CD4-positive, alpha-beta T cell treated with Interleukin-2 at 100 ng/mL for 4 hours (primary cell): ENCODE data around the gene N4BP2L1.

Source experiments
- DNase-seq: peaks from one replicate; pipeline ENCODE4 v3.0.0-alpha.2; 2020; ENCODE audit warnings: low spot score

Gene N4BP2L1

DNA sequence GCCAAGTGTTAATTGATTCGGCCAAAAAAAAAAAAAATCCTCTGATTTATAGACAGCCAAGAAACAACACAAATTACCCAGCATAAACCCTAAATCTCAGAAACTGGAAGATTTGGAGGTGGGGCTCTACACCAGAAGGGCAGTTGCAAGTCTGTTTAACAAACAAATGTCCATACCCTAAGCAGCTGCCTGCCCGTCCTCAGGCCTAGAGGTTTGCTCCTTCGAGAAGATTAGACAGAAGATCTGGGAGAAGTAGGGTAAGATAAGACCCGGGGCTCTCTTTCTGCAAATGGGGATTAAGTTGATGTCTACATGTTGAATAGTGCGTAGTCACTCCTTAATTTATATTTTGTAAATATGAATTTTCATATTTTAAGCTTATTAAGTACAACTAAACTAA, 3.4 kb upstream of the N4BP2L1 start:
- DNase-seq: no peak

DNA sequence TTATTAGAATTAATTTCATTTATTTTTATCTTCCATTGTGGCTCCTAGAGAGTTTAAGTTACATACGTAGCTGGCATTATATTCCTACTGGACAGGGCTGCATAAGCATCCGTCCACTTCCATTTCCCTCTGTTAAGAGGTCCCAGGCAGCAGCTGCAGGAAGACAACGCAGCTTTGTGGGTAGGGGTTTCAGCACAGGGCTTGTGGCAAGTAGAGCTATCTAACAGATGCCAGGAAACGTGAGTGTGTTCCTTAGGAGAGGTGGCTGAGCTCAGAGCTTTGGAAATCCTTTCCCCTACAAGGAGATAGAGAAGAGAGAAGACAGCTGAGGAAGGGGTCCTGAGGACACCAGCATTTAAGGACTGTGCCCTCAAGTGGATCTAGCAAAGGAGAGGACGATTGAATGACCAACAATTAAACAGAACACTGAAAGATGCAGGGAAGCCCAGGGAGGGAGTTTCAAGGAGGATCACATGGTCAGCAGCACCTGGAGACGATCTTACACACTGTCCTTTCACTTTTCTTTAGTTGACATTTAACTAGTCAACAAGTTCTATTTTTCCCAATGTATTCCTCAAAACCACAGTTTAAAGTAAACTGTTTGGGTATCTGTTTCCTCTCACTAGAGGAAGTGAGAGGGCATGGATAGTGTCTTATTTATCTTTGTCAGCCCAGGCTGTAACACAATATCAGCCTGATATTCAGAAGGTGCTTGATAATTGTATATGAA, 2.3 kb upstream of the N4BP2L1 start:
- no peak for DNase-seq

- DNase-seq: no peak
These were observed 1.5 kb upstream of the N4BP2L1 start for GRCh38 chr13:32429433-32429909.

DNA sequence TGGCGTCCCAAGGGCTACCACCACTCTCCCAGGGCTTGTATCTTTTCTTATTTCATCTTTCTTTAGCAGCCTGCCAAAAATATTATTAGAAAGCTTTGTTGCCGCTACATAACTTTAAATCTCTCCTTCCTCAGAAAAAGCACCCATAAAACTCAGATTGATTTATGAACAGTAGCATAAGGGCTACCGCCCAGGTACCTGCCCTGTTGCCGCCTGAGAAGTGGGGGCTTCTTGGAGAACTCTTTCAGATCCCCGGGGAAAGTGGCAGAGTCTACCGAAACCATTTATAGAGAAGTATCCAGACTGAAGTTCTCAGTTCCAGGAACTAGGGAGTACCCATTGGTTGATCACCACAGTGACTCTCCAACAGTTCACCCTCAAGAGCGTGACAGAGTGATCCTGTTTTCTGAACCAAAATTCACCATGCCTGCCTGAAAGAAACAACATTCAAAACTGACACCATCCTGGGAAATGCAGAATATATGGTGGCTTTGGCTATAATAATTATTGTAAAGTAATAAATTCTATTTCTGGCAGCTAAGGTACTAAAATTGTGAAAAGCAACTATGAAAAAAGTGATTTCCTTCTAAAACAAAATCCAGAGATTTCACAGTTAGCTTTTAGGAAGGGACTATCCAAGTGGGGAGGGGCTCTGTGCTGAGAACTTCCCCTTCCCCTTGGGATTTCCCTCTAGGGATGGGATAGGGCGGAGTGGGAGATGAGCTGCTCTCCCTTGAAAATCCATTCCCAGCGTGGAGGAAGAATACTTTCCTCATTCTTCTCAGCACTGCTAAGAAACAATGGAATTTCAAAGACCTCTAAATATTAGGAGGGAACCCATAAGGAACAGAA, 877 bp upstream of the N4BP2L1 start:
- peak; percentile 27 for DNase-seq

DNA sequence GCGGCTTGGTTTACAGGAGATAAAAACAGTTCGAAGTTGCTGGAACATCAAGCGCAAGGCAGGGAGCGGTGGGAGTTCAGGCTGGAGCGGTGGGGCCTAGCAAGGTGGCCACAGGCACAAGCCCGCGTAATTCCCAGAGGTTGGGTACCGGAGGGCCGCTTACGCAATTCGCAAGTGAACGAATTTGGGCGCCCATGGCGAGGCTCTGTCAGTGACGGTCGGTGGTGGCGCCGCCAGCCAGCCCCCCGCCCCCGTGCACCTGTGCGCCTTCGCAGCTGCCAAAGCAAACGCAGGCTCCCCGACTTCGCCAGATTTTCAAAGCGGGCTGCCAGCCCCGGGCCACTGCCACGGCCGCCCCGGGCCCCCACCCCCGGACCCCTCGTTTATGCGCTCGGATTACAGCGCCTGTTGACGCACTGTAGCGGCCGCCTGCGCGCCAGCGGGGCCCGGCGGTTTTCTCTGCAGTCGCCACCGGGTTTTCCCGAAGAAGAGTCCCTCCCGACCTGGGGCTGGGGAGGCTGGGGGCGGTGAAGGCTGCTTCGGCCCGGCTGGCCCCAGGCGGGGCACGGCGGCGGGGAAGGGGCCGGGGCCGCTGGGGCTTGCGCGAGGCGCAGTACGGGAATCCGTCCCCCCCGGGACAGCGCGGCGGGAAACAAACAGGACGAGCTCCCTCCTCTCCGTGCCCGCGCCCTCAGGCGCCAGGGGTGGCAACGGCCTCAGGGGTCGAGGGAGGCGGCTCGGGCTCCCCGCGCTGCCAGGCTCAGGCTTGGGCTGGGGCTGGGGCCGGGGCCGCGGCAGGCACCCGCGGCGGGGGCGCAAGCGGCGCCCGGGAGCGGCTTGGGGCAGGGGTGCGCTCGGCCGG, 709 bp downstream of the N4BP2L1 start:
- DNase-seq: peak; percentile 43

- peak; percentile 74 for DNase-seq
These were observed 1.5 kb downstream of the N4BP2L1 start for GRCh38 chr13:32426191-32426989.

DNA sequence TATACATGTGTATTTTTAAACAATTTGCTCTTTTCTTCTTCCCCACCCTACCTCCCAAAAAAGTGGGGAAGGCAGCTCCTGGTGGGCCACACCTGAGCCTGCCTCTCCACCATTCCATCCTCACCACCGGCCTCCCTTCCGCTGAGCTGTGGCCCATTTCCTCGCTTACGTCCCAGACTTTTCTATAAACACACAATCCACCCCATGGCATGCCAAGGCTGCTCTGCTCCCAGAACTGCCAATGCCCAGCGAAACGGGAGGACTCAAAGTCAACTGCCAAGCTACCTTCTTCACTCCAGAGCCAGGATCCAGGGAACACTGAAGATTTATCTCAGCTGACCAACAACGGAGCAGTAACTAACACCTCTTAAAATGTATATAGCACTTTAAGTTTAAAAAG, 2.8 kb downstream of the N4BP2L1 start:
- DNase-seq: no peak

GRCh38 chr13:32423592-32423991, 4.3 kb downstream of the N4BP2L1 start:
- no peak for DNase-seq

DNA sequence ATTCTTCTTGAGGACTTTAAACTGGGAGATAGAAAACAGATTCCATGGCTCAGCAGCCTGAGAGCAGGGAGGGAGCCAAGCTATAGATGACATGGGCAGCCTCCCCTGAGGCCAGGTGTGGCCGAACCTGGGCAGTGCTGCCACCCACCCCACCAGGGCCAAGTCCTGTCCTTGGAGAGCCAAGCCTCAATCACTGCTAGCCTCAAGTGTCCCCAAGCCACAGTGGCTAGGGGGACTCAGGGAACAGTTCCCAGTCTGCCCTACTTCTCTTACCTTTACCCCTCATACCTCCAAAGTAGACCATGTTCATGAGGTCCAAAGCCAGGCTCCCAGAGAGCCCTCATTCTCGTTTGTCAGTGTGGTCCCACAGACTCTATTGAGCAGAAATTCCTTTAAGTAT, 8.1 kb downstream of the N4BP2L1 start:
- no peak for DNase-seq

- DNase-seq: no peak
These were observed 9.9 kb downstream of the N4BP2L1 start for GRCh38 chr13:32417995-32418394.

DNA sequence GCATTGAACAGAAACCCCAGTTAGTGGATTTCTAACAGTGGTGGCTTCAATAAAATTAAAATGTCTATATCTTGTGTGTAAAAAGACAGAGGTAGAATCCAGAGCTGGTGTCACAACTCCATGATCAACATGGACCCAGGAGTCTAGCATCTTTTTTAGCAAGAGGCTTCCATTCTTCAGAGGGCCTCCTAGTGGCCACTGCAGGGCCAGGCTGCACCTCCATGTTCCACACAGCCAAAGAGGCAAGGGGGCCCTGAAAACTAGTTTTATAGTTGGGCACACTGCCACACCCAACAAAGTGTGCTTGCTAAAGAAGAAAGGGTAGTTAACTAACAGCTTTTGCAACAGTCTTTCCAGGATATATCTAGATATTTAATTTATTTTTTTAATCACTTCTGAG, 12.9 kb downstream of the N4BP2L1 start:
- DNase-seq: peak; percentile 25

DNA sequence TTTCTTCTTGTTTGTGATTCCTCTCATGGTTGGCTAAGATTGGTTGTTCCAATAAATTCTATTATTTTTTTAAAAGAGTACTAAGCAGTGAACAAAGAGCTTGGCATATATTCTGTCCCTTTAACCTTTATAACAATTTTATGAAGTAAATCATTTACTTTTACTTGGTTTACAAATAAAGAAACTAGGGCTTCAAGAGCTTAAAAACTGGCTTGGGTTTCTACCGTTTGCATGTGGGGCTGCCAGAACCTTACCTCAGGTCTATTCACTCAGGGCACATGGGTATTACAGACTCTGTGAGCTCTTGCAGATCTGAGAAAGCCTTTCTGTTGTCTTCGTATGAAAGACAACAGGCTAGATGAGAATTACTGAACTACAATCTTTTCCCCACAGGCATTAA, 13.3 kb downstream of the N4BP2L1 start:
- no peak for DNase-seq

GRCh38 chr13:32413284-32413683, 14.6 kb downstream of the N4BP2L1 start:
- no peak for DNase-seq

DNA sequence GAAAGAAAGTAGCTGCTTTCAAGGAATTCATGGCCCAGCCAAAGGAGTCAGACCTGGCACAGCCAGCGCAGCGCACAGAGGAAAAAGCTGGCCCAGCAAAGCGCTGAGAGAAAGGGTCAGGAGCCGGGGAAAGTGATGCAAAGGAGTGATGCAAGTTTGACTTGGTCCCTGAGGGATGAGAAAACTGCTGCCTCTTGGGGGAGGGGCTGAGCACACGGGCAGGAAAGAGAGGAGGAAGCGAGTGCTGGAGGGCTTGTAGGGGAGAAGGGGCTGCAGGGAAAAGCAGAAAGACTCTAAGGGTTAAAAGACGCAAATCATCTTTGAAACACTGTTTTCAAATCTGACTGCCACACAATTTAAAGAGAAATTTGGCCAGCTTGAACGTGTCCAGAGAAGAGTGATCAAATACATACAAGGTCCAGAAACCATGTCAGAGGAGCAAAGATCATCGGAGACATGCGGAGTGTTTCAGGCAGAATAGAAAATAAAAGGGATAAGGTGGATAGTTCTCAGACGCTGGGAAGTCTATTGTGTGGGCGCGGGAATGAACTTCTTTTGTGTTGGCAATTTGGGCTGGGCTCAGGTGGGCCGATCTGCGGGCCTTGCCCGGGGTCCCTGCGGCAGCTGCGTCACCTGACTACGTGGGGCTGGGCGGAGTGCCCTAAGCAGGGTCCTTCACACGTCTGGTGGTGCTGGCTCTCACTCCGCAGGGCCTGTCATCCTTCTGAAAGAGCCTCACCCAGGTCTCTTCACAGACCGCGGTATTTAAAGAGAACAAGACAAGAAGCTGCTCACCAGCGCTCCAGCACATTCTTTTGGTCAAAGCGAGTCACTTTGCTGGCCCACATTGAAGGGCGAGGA, 18.1 kb downstream of the N4BP2L1 start:
- no peak for DNase-seq

DNA sequence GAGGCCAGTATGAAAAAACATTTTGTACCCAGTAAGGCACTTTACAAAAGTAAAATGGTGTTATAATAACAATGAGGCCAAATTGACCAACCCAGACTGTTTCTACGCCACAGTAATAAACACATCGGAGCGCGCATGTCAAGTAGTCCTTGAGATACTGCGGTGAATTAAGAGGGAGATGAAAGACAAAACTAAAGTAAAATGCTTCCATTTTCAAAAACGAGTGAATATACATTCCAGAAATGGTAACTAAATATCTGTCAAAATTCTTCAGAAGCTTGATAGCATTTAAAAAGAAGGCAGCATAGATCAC, 19.0 kb downstream of the N4BP2L1 start:
- DNase-seq: no peak

- DNase-seq: no peak
These were observed 19.5 kb downstream of the N4BP2L1 start for GRCh38 chr13:32408296-32409000.

GRCh38 chr13:32407854-32408253, 20.1 kb downstream of the N4BP2L1 start:
- DNase-seq: no peak

- DNase-seq: no peak
These were observed 24.8 kb downstream of the N4BP2L1 start for GRCh38 chr13:32403108-32403507.

DNA sequence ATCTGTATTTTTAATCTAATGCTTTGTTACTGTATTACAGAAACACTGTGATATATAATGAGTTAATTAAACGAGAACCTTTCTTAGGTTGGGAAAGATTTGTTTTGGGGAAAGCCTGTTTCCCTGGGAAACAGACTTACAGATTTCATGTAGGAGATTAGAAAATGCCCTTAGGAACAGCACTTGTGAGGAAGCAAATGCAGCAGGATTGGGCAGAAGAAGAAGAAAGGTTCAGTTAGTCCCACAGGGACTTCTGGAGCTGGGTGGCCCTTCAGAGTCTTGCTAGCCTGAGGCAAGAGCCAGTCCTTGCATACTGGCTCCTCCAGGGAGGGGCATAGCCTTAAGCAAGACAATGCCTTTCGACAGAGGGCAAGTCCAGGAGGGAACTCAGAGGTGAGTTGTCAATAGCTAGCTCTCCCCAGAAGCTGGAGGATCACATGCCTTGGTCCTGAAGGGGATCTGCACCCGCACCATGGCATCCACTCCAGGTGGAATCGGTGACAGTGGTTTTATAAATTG, 36.8 kb downstream of the N4BP2L1 start:
- no peak for DNase-seq

GRCh38 chr13:32390484-32390883, 37.4 kb downstream of the N4BP2L1 start:
- no peak for DNase-seq
